Mesenchymal stem cell (in vitro differentiated cells and primary cell): ENCODE data around the gene SNTG2.

Experiments used
- DNase-seq: peaks from one replicate; pipeline ENCODE4 v3.0.0-alpha.2; 2013
- H2AFZ ChIP-seq: one replicate; pipeline ENCODE4 v1.6.1; 2013; ENCODE audit warnings: low read depth, mild to moderate bottlenecking, control low read depth, inconsistent platforms, low read length, moderate library complexity
- H2AK5ac ChIP-seq: 2 replicates; pipeline ENCODE4 v1.6.1; 2013; ENCODE audit warnings: low read length, moderate library complexity, mild to moderate bottlenecking, inconsistent platforms; ENCODE audit not compliant: severe bottlenecking
- H2BK120ac ChIP-seq: one replicate; pipeline ENCODE4 v1.6.1; 2013; ENCODE audit warnings: low read depth, mild to moderate bottlenecking, inconsistent platforms, low read length, moderate library complexity
- H2BK12ac ChIP-seq, 2 experiments: one replicate each; pipeline ENCODE4 v1.6.1; 2013; ENCODE audit warnings: inconsistent platforms in 2 of 2, low read length in 2 of 2, mild to moderate bottlenecking in 2 of 2, moderate library complexity in 2 of 2, control low read depth in 1 of 2
- H2BK15ac ChIP-seq: one replicate; pipeline ENCODE4 v1.6.1; 2013; ENCODE audit warnings: mild to moderate bottlenecking, low read depth, inconsistent platforms; ENCODE audit not compliant: poor library complexity, severe bottlenecking
- H2BK5ac ChIP-seq: 2 replicates; pipeline ENCODE4 v1.6.1; 2013; ENCODE audit warnings: low read depth, mild to moderate bottlenecking, low read length, control low read depth, inconsistent platforms; ENCODE audit not compliant: poor library complexity, severe bottlenecking
- H3K14ac ChIP-seq, 2 experiments: one replicate each; pipeline ENCODE4 v1.6.1; 2013; ENCODE audit warnings: inconsistent platforms in 2 of 2, low read length in 2 of 2, control low read depth in 1 of 2, mild to moderate bottlenecking in 1 of 2, moderate library complexity in 1 of 2
- H3K18ac ChIP-seq, 2 experiments: one replicate each; pipeline ENCODE4 v1.6.1; 2013; ENCODE audit warnings: inconsistent platforms in 2 of 2, low read length in 2 of 2, control low read depth in 1 of 2, low read depth in 1 of 2, mild to moderate bottlenecking in 1 of 2
- H3K23ac ChIP-seq, 2 experiments: one replicate each; pipeline ENCODE4 v1.6.1; 2013; ENCODE audit warnings: inconsistent platforms in 2 of 2, low read length in 2 of 2, mild to moderate bottlenecking in 2 of 2, moderate library complexity in 2 of 2, control low read depth in 1 of 2
- H3K27ac ChIP-seq: 2 replicates; pipeline ENCODE4 v1.5.1; 2013; ENCODE audit warnings: mild to moderate bottlenecking, moderate library complexity, low read length, control low read depth, inconsistent platforms; ENCODE audit not compliant: poor library complexity, severe bottlenecking
- H3K27me3 ChIP-seq, 2 experiments: 2 replicates each; pipeline versions ENCODE4 v1.6.1 to v1.7.0; 2013; ENCODE audit warnings: low read length in 2 of 2, mild to moderate bottlenecking in 2 of 2, moderate library complexity in 2 of 2, control low read depth in 1 of 2, inconsistent platforms in 1 of 2; ENCODE audit not compliant: control insufficient read depth in 1 of 2, insufficient read depth in 1 of 2
- H3K36me3 ChIP-seq, 2 experiments: 2 replicates each; pipeline versions ENCODE4 v1.6.1 to v1.7.0; 2013; ENCODE audit warnings: low read length in 2 of 2, control low read depth in 1 of 2, inconsistent platforms in 1 of 2, low read depth in 1 of 2, mild to moderate bottlenecking in 1 of 2; ENCODE audit not compliant: insufficient read depth in 2 of 2, control insufficient read depth in 1 of 2
- H3K4ac ChIP-seq, 2 experiments: one replicate each; pipeline ENCODE4 v1.6.1; 2013; ENCODE audit warnings: inconsistent platforms in 2 of 2, low read length in 2 of 2, mild to moderate bottlenecking in 2 of 2, moderate library complexity in 2 of 2, control low read depth in 1 of 2, low read depth in 1 of 2
- H3K4me1 ChIP-seq: 2 replicates; pipeline ENCODE4 v1.6.1; 2013; ENCODE audit warnings: low read depth, low read length, control low read depth; ENCODE audit not compliant: control insufficient read depth, insufficient read depth
- H3K4me2 ChIP-seq: 2 replicates; pipeline ENCODE4 v1.6.1; 2013; ENCODE audit warnings: low read length, mild to moderate bottlenecking, inconsistent platforms; ENCODE audit not compliant: poor library complexity, severe bottlenecking
- H3K4me3 ChIP-seq, 2 experiments: 2 replicates each; pipeline versions ENCODE4 v1.5.1 to v1.7.0; 2013; ENCODE audit warnings: low read length in 2 of 2, mild to moderate bottlenecking in 2 of 2, control low read depth in 1 of 2, low read depth in 1 of 2; ENCODE audit not compliant: insufficient read depth in 1 of 2
- H3K79me1 ChIP-seq: replicated peaks from 2 replicates; pipeline ENCODE4 v1.6.1; 2013; ENCODE audit warnings: mild to moderate bottlenecking, control low read depth, low read length, inconsistent platforms; ENCODE audit not compliant: poor library complexity, severe bottlenecking
- H3K9ac ChIP-seq: 2 replicates; pipeline ENCODE4 v1.7.0; 2013; ENCODE audit warnings: mild to moderate bottlenecking, low read length, moderate library complexity
- H3K9me3 ChIP-seq: 2 replicates; pipeline ENCODE4 v1.7.0; 2013; ENCODE audit warnings: mild to moderate bottlenecking, low read length; ENCODE audit not compliant: control insufficient read depth
- H4K8ac ChIP-seq: one replicate; pipeline ENCODE4 v1.6.1; 2013; ENCODE audit warnings: inconsistent platforms, mild to moderate bottlenecking, low read length, moderate library complexity
- H4K91ac ChIP-seq: one replicate; pipeline ENCODE4 v1.6.1; 2013; ENCODE audit warnings: mild to moderate bottlenecking, low read length, inconsistent platforms
- WGBS: methylation state at CpG from one replicate; pipeline ENCODE4 v1.1.7; 2013; ENCODE audit warnings: mixed read lengths; 5-methylcytosine and 5-hydroxymethylcytosine counted together

The SNTG2 gene

DNA sequence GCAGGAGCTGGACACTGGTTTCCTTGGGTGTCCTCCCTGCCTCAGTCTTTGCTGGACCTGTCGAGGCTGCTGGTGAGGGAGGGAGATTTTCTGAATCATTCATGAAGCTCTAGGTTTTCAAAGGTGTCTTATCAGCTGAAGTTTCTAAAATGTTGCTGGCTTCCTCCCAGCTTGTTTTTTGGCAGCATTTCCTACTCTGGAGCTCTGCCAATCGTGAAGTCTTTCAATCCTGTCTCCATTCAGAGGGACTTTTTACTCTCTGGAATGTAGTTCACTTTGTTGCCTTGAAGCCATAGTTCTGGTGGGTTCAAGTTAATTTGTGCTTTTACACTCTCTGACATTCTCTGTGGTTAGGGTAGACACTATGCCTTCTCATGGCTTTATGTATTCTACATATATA is 23.9 kb downstream of the SNTG2 start:
- Histone ChIP-seq H3K18ac (no peak overlapping the region), H2BK120ac (no peak overlapping the region), H3K27ac (no peak overlapping the region), H4K91ac (peak overlapping the region; percentile 3), H3K4me2 (no peak overlapping the region), H3K9me3 (no peaks in the 10 kb centered on the region), H3K4me3 (no peak overlapping the region), H3K4ac (no peak overlapping the region), H2BK5ac (no peak overlapping the region), H3K23ac (no peak overlapping the region), H3K9ac (no peak overlapping the region), H2BK15ac (no peak overlapping the region), H4K8ac (no peak overlapping the region), H2BK12ac (no peak overlapping the region), H3K36me3 (no peaks in the 10 kb centered on the region), H3K14ac (no peak overlapping the region), H3K27me3 (peaks cover 0 to 4% of the 10 kb centered on the region in 2 experiments), H3K4me1 (no peaks in the 10 kb centered on the region), H2AFZ (no peak overlapping the region), H3K79me1 (no peaks in the 10 kb centered on the region), H2AK5ac (no peak overlapping the region)
- DNase-seq, result no peak
- WGBS, result 58% methylated on average over 2 of the region's 2 CpGs

DNA sequence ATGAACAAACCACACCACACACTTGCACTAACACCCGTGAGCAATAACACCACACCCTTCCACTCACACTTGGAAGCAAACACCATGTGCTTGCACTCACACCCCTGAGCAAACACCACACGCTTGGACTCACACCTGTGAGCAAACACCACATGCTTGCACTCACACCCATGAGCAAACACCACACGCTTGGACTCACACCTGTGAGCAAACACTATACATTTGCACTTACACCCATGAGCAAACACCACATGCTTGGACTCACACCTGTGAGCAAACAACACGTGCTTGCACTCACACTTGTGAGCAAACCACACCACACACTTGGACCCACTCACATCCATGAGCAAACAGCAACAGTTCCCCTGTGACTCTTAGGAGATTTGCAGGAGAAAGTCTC is 24.4 kb downstream of the SNTG2 start:
- Histone ChIP-seq H3K36me3 (no peaks in the 10 kb centered on the region), H2BK120ac (no peak overlapping the region), H3K4me1 (no peaks in the 10 kb centered on the region), H3K23ac (no peak overlapping the region), H3K79me1 (no peaks in the 10 kb centered on the region), H3K4me3 (no peak overlapping the region), H2BK12ac (no peak overlapping the region), H2BK5ac (no peak overlapping the region), H3K9me3 (no peaks in the 10 kb centered on the region), H3K18ac (no peak overlapping the region), H2AFZ (no peak overlapping the region), H3K27me3 (peaks cover 0 to 4% of the 10 kb centered on the region in 2 experiments), H3K4ac (no peak overlapping the region), H2BK15ac (no peak overlapping the region), H4K91ac (no peak overlapping the region), H3K27ac (no peak overlapping the region), H3K4me2 (no peak overlapping the region), H3K9ac (no peak overlapping the region), H3K14ac (no peak overlapping the region), H4K8ac (no peak overlapping the region), H2AK5ac (no peak overlapping the region)
- no peak for DNase-seq
- WGBS, result 60% methylated on average over 4 of the region's 4 CpGs

DNA sequence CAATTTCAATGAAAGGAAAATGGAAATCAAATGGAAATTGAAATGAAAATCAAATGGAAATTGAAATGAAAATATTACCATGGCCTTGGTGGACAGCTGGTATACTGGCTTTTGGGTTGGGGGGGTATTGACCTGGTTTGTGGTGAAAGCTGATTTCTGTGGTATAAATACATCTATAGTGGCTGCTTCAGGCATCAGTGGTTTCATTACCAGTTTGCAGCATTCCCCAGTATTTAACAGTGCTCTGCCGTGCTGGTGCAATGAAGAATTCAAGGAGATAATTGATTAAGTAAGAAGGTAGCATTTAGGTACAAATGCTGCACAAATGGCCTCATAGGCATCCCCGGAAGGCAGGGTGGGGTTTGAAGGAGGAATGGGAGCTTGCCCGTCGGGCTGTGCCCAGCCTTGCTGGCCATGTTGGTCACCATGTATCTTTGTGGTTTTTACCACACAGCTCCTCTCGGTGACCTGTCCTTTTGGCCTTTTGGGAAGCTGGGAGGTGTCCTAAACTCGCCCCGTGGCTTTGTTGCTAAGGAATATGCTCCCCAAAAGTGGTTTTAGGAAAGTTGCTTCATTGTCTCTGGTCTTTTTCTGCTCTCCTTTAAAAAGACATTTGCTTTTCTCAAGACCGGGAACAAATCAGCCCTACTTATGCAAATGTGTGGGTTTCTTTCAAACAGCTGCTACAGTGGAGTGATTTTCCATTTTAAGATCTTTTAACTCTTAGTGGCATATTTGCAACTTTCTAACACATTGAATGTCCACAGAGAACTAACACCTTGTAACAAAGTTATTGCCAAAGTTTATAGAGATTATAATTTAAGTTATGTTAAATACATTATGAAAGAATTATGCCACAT is 28.6 kb downstream of the SNTG2 start:
- Histone ChIP-seq H3K23ac (no peak overlapping the region), H3K4me2 (no peak overlapping the region), H3K18ac (no peak overlapping the region), H3K27me3 (peaks cover 0 to 5% of the 10 kb centered on the region in 2 experiments), H3K79me1 (no peaks in the 10 kb centered on the region), H2BK15ac (no peak overlapping the region), H4K8ac (no peak overlapping the region), H3K27ac (no peak overlapping the region), H2BK120ac (no peak overlapping the region), H2BK5ac (no peak overlapping the region), H3K9me3 (no peaks in the 10 kb centered on the region), H3K4me3 (no peak overlapping the region), H4K91ac (no peak overlapping the region), H2AFZ (no peak overlapping the region), H3K4me1 (no peaks in the 10 kb centered on the region), H2AK5ac (no peak overlapping the region), H3K4ac (no peak overlapping the region), H3K9ac (no peak overlapping the region), H3K14ac (no peak overlapping the region), H3K36me3 (no peaks in the 10 kb centered on the region), H2BK12ac (no peak overlapping the region)
- no peak for DNase-seq
- 82% methylated on average over 7 of the region's 8 CpGs for WGBS

DNA sequence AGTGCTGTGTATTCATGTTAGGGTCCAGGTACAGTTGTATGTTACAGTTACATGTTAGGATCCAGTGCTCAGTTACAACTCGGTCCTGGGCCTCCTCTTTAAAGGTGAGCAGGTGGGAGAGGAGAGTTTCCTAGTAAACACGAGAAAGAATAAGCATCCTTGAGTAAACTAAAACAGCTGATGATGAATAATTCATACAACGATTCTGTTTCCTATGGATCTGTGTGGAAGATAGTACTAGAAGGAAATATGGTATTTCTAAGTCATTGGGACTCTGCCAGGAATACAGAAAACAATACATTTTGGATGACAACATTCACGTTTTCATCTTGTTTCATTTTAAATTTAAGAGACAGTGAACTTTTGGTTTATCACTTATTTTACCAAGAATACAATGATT is 29.5 kb downstream of the SNTG2 start:
- Histone ChIP-seq H4K91ac (no peak overlapping the region), H3K4me2 (no peak overlapping the region), H2AK5ac (no peak overlapping the region), H2BK5ac (no peak overlapping the region), H3K9ac (no peak overlapping the region), H3K18ac (no peak overlapping the region), H3K79me1 (no peaks in the 10 kb centered on the region), H3K23ac (no peak overlapping the region), H3K27ac (no peak overlapping the region), H3K27me3 (peaks cover 0 to 9% of the 10 kb centered on the region in 2 experiments), H3K9me3 (no peaks in the 10 kb centered on the region), H3K4ac (no peak overlapping the region), H2BK120ac (no peak overlapping the region), H3K4me1 (no peaks in the 10 kb centered on the region), H2BK12ac (no peak overlapping the region), H3K4me3 (no peak overlapping the region), H2BK15ac (no peak overlapping the region), H3K36me3 (no peaks in the 10 kb centered on the region), H3K14ac (no peak overlapping the region), H2AFZ (no peak overlapping the region), H4K8ac (no peak overlapping the region)
- no peak for DNase-seq
- 56% methylated on average over 1 of the region's 4 CpGs for WGBS
